Activated T-cell treated with anti-CD3 and anti-CD28 coated beads, Interleukin-2, amount 50 U/mL, for 48 hours (primary cell): ENCODE measurements around the gene NUP205.

Source experiments
- DNase-seq, 2 experiments: peaks; one replicate each; pipeline ENCODE4 v3.0.0-alpha.2; 2020

The NUP205 gene

GRCh38 chr7:135539629-135540028 lies 18.1 kb upstream of the NUP205 start:
- DNase-seq: no peak

GRCh38 chr7:135541029-135541428 lies 16.7 kb upstream of the NUP205 start:
- no peak for DNase-seq

- DNase-seq: no peak
These were observed 7.5 kb upstream of the NUP205 start for GRCh38 chr7:135550196-135550595.

GRCh38 chr7:135552148-135552547 lies 5.6 kb upstream of the NUP205 start:
- no peak for DNase-seq

- no peak for DNase-seq
These were observed 4.4 kb upstream of the NUP205 start for GRCh38 chr7:135553346-135553745.

GRCh38 chr7:135558337-135558767 lies 635 bp downstream of the NUP205 start:
- peak; percentile 82 for DNase-seq

GRCh38 chr7:135558881-135559280 lies 1.2 kb downstream of the NUP205 start:
- no peak for DNase-seq

- DNase-seq: no peak
These were observed 2.9 kb downstream of the NUP205 start for GRCh38 chr7:135560631-135561030.

GRCh38 chr7:135562720-135563119 lies 5.0 kb downstream of the NUP205 start:
- no peak for DNase-seq

GRCh38 chr7:135571834-135572233 lies 14.1 kb downstream of the NUP205 start:
- DNase-seq: no peak

- DNase-seq: no peak
These were observed 15.8 kb downstream of the NUP205 start for GRCh38 chr7:135573541-135573940.

- no peak for DNase-seq
These were observed 17.6 kb downstream of the NUP205 start for GRCh38 chr7:135575296-135575695.

- no peak for DNase-seq
These were observed 20.9 kb downstream of the NUP205 start for GRCh38 chr7:135578569-135578968.

GRCh38 chr7:135584362-135585353 lies 26.9 kb downstream of the NUP205 start:
- no peak for DNase-seq

GRCh38 chr7:135597181-135597925 lies 39.6 kb downstream of the NUP205 start:
- no peak for DNase-seq

- DNase-seq: no peak
These were observed 40.2 kb downstream of the NUP205 start for GRCh38 chr7:135597926-135598305.

GRCh38 chr7:135599471-135599870 lies 41.8 kb downstream of the NUP205 start:
- no peak for DNase-seq

GRCh38 chr7:135600226-135600625 lies 42.5 kb downstream of the NUP205 start:
- no peak for DNase-seq

GRCh38 chr7:135601182-135601581 lies 43.5 kb downstream of the NUP205 start:
- DNase-seq: no peak

GRCh38 chr7:135602304-135602703 lies 44.6 kb downstream of the NUP205 start:
- DNase-seq: no peak

- no peak for DNase-seq
These were observed 58.4 kb downstream of the NUP205 start for GRCh38 chr7:135616136-135616535.

GRCh38 chr7:135617781-135618180 lies 60.1 kb downstream of the NUP205 start:
- DNase-seq: no peak

- no peak for DNase-seq
These were observed 60.8 kb downstream of the NUP205 start for GRCh38 chr7:135618510-135618909.

- no peak for DNase-seq
These were observed 62.7 kb downstream of the NUP205 start for GRCh38 chr7:135620447-135620846.
